ENCODE measurements around the gene STRN.
"Not testable (repeated sequence)": the region's sequence is repeated elsewhere in the genome, so short reads cannot be mapped to it uniquely, and the experiment has no call there.

Gene STRN

GRCh38 chr2:36834203-36834602 lies 132.1 kb downstream of the STRN start:
- DNase-seq = no peak

- no peak for DNase-seq
Measured at GRCh38 chr2:36831185-36831584, 135.2 kb downstream of the STRN start.

GRCh38 chr2:36824683-36825082 lies 141.7 kb downstream of the STRN start:
- not testable (repeated sequence) for DNase-seq

GRCh38 chr2:36824273-36824672 lies 142.1 kb downstream of the STRN start:
- DNase-seq = no peak

GRCh38 chr2:36823862-36824261 lies 142.5 kb downstream of the STRN start:
- DNase-seq = no peak

- DNase-seq = no peak
Measured at GRCh38 chr2:36820942-36821605, 145.3 kb downstream of the STRN start.

GRCh38 chr2:36819095-36819711 lies 147.1 kb downstream of the STRN start:
- no peak for DNase-seq

GRCh38 chr2:36818542-36818941 lies 147.8 kb downstream of the STRN start:
- DNase-seq = no peak

GRCh38 chr2:36812196-36812595 lies 154.1 kb downstream of the STRN start:
- DNase-seq = no peak

- no peak for DNase-seq
Measured at GRCh38 chr2:36811071-36811470, 155.3 kb downstream of the STRN start.

GRCh38 chr2:36809069-36809445 lies 157.3 kb downstream of the STRN start:
- DNase-seq = no peak

GRCh38 chr2:36808386-36809068 lies 157.8 kb downstream of the STRN start:
- no peak for DNase-seq

GRCh38 chr2:36807223-36807886 lies 159.0 kb downstream of the STRN start:
- DNase-seq = no peak

- DNase-seq = peak; percentile 8
Measured at GRCh38 chr2:36805635-36806224, 160.6 kb downstream of the STRN start.

GRCh38 chr2:36802952-36803351 lies 163.4 kb downstream of the STRN start:
- no peak for DNase-seq

GRCh38 chr2:36801088-36801487 lies 165.2 kb downstream of the STRN start:
- DNase-seq = no peak

- peak; percentile 65 for DNase-seq
Measured at GRCh38 chr2:36800381-36800780, 166.0 kb downstream of the STRN start.

- peak; percentile 49 for DNase-seq
Measured at GRCh38 chr2:36798724-36799123, 167.6 kb downstream of the STRN start.

- no peak for DNase-seq
Measured at GRCh38 chr2:36797324-36798070, 168.8 kb downstream of the STRN start.
